HEK293 (cell line): Measurements from ENCODE around the gene SMIM38.

Experiments used
- CTCF ChIA-PET: fragments of 350-600 bp; formaldehyde crosslinking; extraction: SDS; loops from one replicate; lab custom pipeline; 2021; ENCODE audit warnings: antibody characterized with exemption; lab: Yijun Ruan, JAX
- POLR2A ChIA-PET: fragments of 300-600 bp; formaldehyde crosslinking; extraction: SDS; loops from one replicate; lab custom pipeline; 2020; ENCODE audit warnings: antibody characterized with exemption, inconsistent platforms; lab: Yijun Ruan, JAX
- H3K27ac ChIP-seq: fragments of 200-500 bp; sonication (Bioruptor generic); 2 replicates; pipeline ENCODE4 v1.5.1; 2014; ENCODE audit warnings: low read depth, low read length, control low read depth, inconsistent platforms; ENCODE audit errors: extremely low read depth
- H3K36me3 ChIP-seq, 2 experiments: fragments of 200-500 bp in 1 of 2; sonication (Bioruptor generic) in 1 of 2; 1 replicate in 1 of 2; 2 replicates in 1 of 2; pipeline ENCODE4 v1.5.1; 2014 to 2017; ENCODE audit warnings: inconsistent platforms in 2 of 2, low read length in 2 of 2; ENCODE audit not compliant: control insufficient read depth in 2 of 2, insufficient read depth in 1 of 2
- H3K4me1 ChIP-seq: fragments of 200-500 bp; sonication (Bioruptor generic); 2 replicates; pipeline ENCODE4 v1.5.1; 2014; ENCODE audit warnings: mild to moderate bottlenecking, low read length, inconsistent platforms; ENCODE audit not compliant: control insufficient read depth, insufficient read depth
- H3K4me3 ChIP-seq: 2 replicates; pipeline ENCODE4 v1.5.1; 2011; ENCODE audit warnings: low read depth, mild to moderate bottlenecking, control low read depth, low read length, moderate library complexity
- H3K9me3 ChIP-seq: fragments of 200-500 bp; sonication (Bioruptor generic); 2 replicates; pipeline ENCODE4 v1.5.1; 2014; ENCODE audit warnings: low read depth, low read length, inconsistent platforms; ENCODE audit not compliant: control insufficient read depth, insufficient read depth
- GLIS2 ChIP-seq: fragments of 450-650 bp; formaldehyde crosslinking; IDR thresholded peaks from 2 replicates; pipeline ENCODE4 v1.5.1; 2016; ENCODE audit warnings: missing biosample characterization, missing genetic modification characterization
- IKZF3 ChIP-seq: fragments of 450-650 bp; IDR thresholded peaks from 2 replicates; pipeline ENCODE4 v1.5.0; 2018; ENCODE audit warnings: missing biosample characterization, mild to moderate bottlenecking, missing genetic modification characterization, moderate library complexity
- PRDM1 ChIP-seq: fragments of 450-650 bp; formaldehyde crosslinking; IDR thresholded peaks from 2 replicates; pipeline ENCODE4; 2016; ENCODE audit warnings: missing biosample characterization, missing genetic modification characterization
- PRDM2 ChIP-seq: fragments of 450-650 bp; formaldehyde crosslinking; IDR thresholded peaks from 2 replicates; pipeline ENCODE4 v1.5.1; 2016; ENCODE audit warnings: missing biosample characterization, missing genetic modification characterization, borderline replicate concordance
- SP2 ChIP-seq: fragments of 450-650 bp; formaldehyde crosslinking; IDR thresholded peaks from 2 replicates; pipeline ENCODE4 v1.5.1; 2016; ENCODE audit warnings: missing biosample characterization, missing genetic modification characterization
- YY1 ChIP-seq: fragments of 450-650 bp; formaldehyde crosslinking; IDR thresholded peaks from 2 replicates; pipeline ENCODE4 v1.5.1; 2018; ENCODE audit warnings: missing biosample characterization, missing genetic modification characterization
- ZBTB7A ChIP-seq: fragments of 450-650 bp; formaldehyde crosslinking; IDR thresholded peaks from 2 replicates; pipeline ENCODE4 v1.5.1; 2016; ENCODE audit warnings: low read depth, missing biosample characterization, missing genetic modification characterization
- ZNF184 ChIP-seq: fragments of 450-650 bp; IDR thresholded peaks from 2 replicates; pipeline ENCODE4 v1.5.1; 2018; ENCODE audit warnings: missing biosample characterization, mild to moderate bottlenecking, missing genetic modification characterization
- ZNF202 ChIP-seq: fragments of 450-650 bp; formaldehyde crosslinking; IDR thresholded peaks from 2 replicates; pipeline ENCODE4 v1.5.1; 2016; ENCODE audit warnings: missing biosample characterization, missing genetic modification characterization, borderline replicate concordance
- ZNF37A ChIP-seq: fragments of 450-650 bp; IDR thresholded peaks from 2 replicates; pipeline ENCODE4 v1.5.1; 2018; ENCODE audit warnings: missing biosample characterization, missing genetic modification characterization
- ZNF394 ChIP-seq: fragments of 450-650 bp; formaldehyde crosslinking; IDR thresholded peaks from 2 replicates; pipeline ENCODE4 v1.5.1; 2016; ENCODE audit warnings: missing biosample characterization, missing genetic modification characterization, mild to moderate bottlenecking, moderate library complexity, borderline replicate concordance
- ZNF48 ChIP-seq: fragments of 450-650 bp; formaldehyde crosslinking; IDR thresholded peaks from 2 replicates; pipeline ENCODE4 v1.5.1; 2016; ENCODE audit warnings: missing biosample characterization, missing genetic modification characterization
- ZNF501 ChIP-seq: fragments of 450-650 bp; formaldehyde crosslinking; IDR thresholded peaks from 2 replicates; pipeline ENCODE4 v1.5.1; 2016; ENCODE audit warnings: missing biosample characterization, missing genetic modification characterization
- ZNF514 ChIP-seq: fragments of 450-650 bp; formaldehyde crosslinking; IDR thresholded peaks from 2 replicates; pipeline ENCODE4 v1.5.1; 2016; ENCODE audit warnings: missing biosample characterization, missing genetic modification characterization
- ZNF561 ChIP-seq: fragments of 450-650 bp; IDR thresholded peaks from 2 replicates; pipeline ENCODE4 v1.5.1; 2018; ENCODE audit warnings: missing biosample characterization, missing genetic modification characterization, borderline replicate concordance
- ZNF610 ChIP-seq: fragments of 450-650 bp; formaldehyde crosslinking; IDR thresholded peaks from 2 replicates; pipeline ENCODE4 v1.5.1; 2016; ENCODE audit warnings: missing biosample characterization, missing genetic modification characterization, borderline replicate concordance
- ZNF629 ChIP-seq: fragments of 450-650 bp; formaldehyde crosslinking; IDR thresholded peaks from 2 replicates; pipeline ENCODE4 v1.5.1; 2017; ENCODE audit warnings: missing biosample characterization, missing genetic modification characterization
- ZNF639 ChIP-seq: fragments of 450-650 bp; formaldehyde crosslinking; IDR thresholded peaks from 2 replicates; pipeline ENCODE4 v1.5.1; 2016; ENCODE audit warnings: missing biosample characterization, missing genetic modification characterization
- ZNF664 ChIP-seq: fragments of 450-650 bp; formaldehyde crosslinking; IDR thresholded peaks from 2 replicates; pipeline ENCODE4 v1.5.1; 2016; ENCODE audit warnings: missing biosample characterization, missing genetic modification characterization
- ZNF776 ChIP-seq: fragments of 450-650 bp; formaldehyde crosslinking; IDR thresholded peaks from 2 replicates; pipeline ENCODE4 v1.5.0; 2017; ENCODE audit warnings: missing biosample characterization, missing genetic modification characterization, borderline replicate concordance
- ZNF791 ChIP-seq: fragments of 450-650 bp; formaldehyde crosslinking; IDR thresholded peaks from 2 replicates; pipeline ENCODE4 v1.5.1; 2016; ENCODE audit warnings: missing biosample characterization, missing genetic modification characterization
- ZSCAN16 ChIP-seq: fragments of 450-650 bp; formaldehyde crosslinking; IDR thresholded peaks from 2 replicates; pipeline ENCODE4 v1.5.1; 2016; ENCODE audit warnings: missing biosample characterization, missing genetic modification characterization
- ZSCAN23 ChIP-seq: fragments of 450-650 bp; formaldehyde crosslinking; IDR thresholded peaks from 2 replicates; pipeline ENCODE4 v1.5.1; 2016; ENCODE audit warnings: missing biosample characterization, missing genetic modification characterization
- ZSCAN4 ChIP-seq: fragments of 450-650 bp; formaldehyde crosslinking; IDR thresholded peaks from 2 replicates; pipeline ENCODE4 v1.5.1; 2017; ENCODE audit warnings: missing biosample characterization, missing genetic modification characterization

The SMIM38 gene

GRCh38 chr11:69107413-69107812 is 48.3 kb upstream of the SMIM38 start:
- H3K27ac ChIP-seq = no peak overlapping the region
- no peaks in the 10 kb centered on the region for H3K4me1 ChIP-seq
- no peaks in the 10 kb centered on the region for H3K9me3 ChIP-seq
- H3K4me3 ChIP-seq = no peak overlapping the region
- ChIA-PET POLR2A (interaction anchor here (0.5 to 0.6 kb wide), 2 partner anchors 99 to 251 kb away, joined by 3 to 7 read pairs; no protein-coding TSS in a partner anchor), CTCF (no interaction called here)
- peak; percentile 100 for TF ChIP-seq ZSCAN16
- no peak for TF ChIP-seq GLIS2
- TF ChIP-seq ZNF664 (tag by site-specific recombination) = no peak
- no peaks in the 10 kb centered on the region for H3K36me3 ChIP-seq

GRCh38 chr11:69108030-69108429 is 47.7 kb upstream of the SMIM38 start:
- no peaks in the 10 kb centered on the region for H3K4me1 ChIP-seq
- CTCF ChIA-PET = no interaction called here
- no peak overlapping the region for H3K27ac ChIP-seq
- POLR2A ChIA-PET = no interaction called here
- H3K4me3 ChIP-seq = no peak overlapping the region
- H3K9me3 ChIP-seq = no peaks in the 10 kb centered on the region
- TF ChIP-seq ZSCAN4 = no peak
- H3K36me3 ChIP-seq = no peaks in the 10 kb centered on the region

GRCh38 chr11:69108559-69108958 is 47.2 kb upstream of the SMIM38 start:
- ChIA-PET POLR2A (no interaction called here), CTCF (interaction anchor here (1.1 kb wide), 1 partner anchor 23 kb away, joined by 3 read pairs; no protein-coding TSS in a partner anchor)
- Histone ChIP-seq H3K9me3 (no peaks in the 10 kb centered on the region), H3K4me1 (no peaks in the 10 kb centered on the region), H3K4me3 (no peak overlapping the region), H3K36me3 (no peaks in the 10 kb centered on the region), H3K27ac (no peak overlapping the region)
- no peak for TF ChIP-seq YY1 (tag by site-specific recombination)
- TF ChIP-seq ZNF394 = no peak
- no peak for TF ChIP-seq ZBTB7A (tag by site-specific recombination)
- TF ChIP-seq ZNF776 (tag by site-specific recombination) = no peak
- TF ChIP-seq SP2 = no peak
- TF ChIP-seq PRDM1 = no peak
- TF ChIP-seq ZSCAN23 (tag by site-specific recombination) = no peak
- TF ChIP-seq ZNF501 (tag by site-specific recombination) = no peak
- no peak for TF ChIP-seq ZNF629
- no peak for TF ChIP-seq ZNF202 (tag by site-specific recombination)
- TF ChIP-seq ZNF610 = no peak
- no peak for TF ChIP-seq ZNF514 (tag by site-specific recombination)
- no peak for TF ChIP-seq ZNF184 (tag by site-specific recombination)

- CTCF ChIA-PET = interaction anchor here (1.1 kb wide), 1 partner anchor 22 kb away, joined by 3 read pairs; no protein-coding TSS in a partner anchor
- TF ChIP-seq ZNF639 (tag by site-specific recombination) (no peak), ZNF791 (tag by site-specific recombination) (no peak), ZNF37A (tag by site-specific recombination) (no peak), PRDM2 (tag by site-specific recombination) (no peak), ZNF561 (tag by site-specific recombination) (no peak), ZNF48 (no peak), IKZF3 (tag by site-specific recombination) (no peak)
These were observed 46.6 kb upstream of the SMIM38 start for GRCh38 chr11:69109101-69109500.

More at GRCh38 chr11:69109101-69109500, 46.6 kb upstream of the SMIM38 start:
- Histone ChIP-seq H3K36me3 (no peaks in the 10 kb centered on the region), H3K4me3 (no peak overlapping the region), H3K27ac (no peak overlapping the region), H3K4me1 (no peaks in the 10 kb centered on the region), H3K9me3 (no peaks in the 10 kb centered on the region)
- POLR2A ChIA-PET = no interaction called here
